ENCODE data around the gene TM4SF4. TPM values are rescaled to one million over a fixed set of nuclear protein-coding genes. Genes with fewer than 3 reads are reported as not detected.

TM4SF4 gene
- total and polyA plus RNA-seq, 11 donors = not detected

- peak in 3 of 4 donors; percentile 45 to 70 (median 60) for ATAC-seq
- WGBS, 4 donors = 73 to 87% (median 77%) methylated on average over 7 of the region's 7 CpGs
- TF ChIP-seq POLR2A (IDR thresholded peaks at IDR 0.05) = no peak
- TF ChIP-seq, protein P1, sequence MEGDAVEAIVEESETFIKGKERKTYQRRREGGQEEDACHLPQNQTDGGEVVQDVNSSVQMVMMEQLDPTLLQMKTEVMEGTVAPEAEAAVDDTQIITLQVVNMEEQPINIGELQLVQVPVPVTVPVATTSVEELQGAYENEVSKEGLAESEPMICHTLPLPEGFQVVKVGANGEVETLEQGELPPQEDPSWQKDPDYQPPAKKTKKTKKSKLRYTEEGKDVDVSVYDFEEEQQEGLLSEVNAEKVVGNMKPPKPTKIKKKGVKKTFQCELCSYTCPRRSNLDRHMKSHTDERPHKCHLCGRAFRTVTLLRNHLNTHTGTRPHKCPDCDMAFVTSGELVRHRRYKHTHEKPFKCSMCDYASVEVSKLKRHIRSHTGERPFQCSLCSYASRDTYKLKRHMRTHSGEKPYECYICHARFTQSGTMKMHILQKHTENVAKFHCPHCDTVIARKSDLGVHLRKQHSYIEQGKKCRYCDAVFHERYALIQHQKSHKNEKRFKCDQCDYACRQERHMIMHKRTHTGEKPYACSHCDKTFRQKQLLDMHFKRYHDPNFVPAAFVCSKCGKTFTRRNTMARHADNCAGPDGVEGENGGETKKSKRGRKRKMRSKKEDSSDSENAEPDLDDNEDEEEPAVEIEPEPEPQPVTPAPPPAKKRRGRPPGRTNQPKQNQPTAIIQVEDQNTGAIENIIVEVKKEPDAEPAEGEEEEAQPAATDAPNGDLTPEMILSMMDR (IDR thresholded peaks at IDR 0.05) = no peak
- Histone ChIP-seq H3K36me3 (no peaks in the 10 kb centered on the region), H3K27me3 (no peaks in the 10 kb centered on the region), H3K4me3 (no peak overlapping the region), H3K27ac (peak overlapping the region in 4 of 12 donors; percentile 22 to 38 (median 25)), H3K4me1 (peaks cover 0 to 26% (median 6%) of the 10 kb centered on the region in 12 donors), H3K9me3 (no peaks in the 10 kb centered on the region)
- DNase-seq = no peak
- intact Hi-C loops (cut with DNase I) = loop anchor here in 2 of 10 donors (10.0 kb wide), 2 partner anchors 199 to 519 kb away; no protein-coding TSS in a partner anchor
Observed at GRCh38 chr3:149473357-149474249, 894 bp upstream of the TM4SF4 start.

DNA sequence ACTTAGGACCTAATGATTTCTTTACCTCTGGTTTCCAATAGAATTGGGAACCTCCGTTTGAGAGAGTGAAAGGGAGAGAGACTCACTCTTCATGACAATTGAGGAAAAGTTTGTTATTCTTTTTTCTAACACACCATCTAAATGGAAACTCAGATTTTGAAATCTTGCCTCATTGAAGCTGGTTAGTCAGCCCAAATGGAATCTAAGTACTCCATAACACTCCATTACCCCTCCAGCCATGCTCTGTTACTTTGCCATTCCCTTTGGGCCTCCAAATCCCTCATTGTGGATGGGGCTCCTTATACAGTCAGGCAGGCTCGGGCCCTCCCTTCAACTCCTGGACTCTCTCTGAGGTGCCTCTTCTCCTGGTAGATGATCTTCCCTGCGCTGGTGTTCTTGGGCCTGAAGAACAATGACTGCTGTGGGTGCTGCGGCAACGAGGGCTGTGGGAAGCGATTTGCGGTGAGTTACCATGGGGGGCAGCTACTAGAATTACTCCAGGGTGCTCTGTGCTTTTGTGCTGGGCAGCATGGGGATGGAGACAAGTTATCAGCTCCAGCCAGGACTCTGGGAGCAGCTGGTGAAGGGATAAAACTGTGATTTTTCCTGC is 1.1 kb downstream of the TM4SF4 start:
- no peak for TF ChIP-seq POLR2A (IDR thresholded peaks at IDR 0.05)
- TF ChIP-seq, protein P1 (IDR thresholded peaks at IDR 0.05) = no peak
- no peaks in the 10 kb centered on the region for H3K36me3 ChIP-seq
- H3K4me3 ChIP-seq = no peak overlapping the region
- H3K27me3 ChIP-seq = no peaks in the 10 kb centered on the region
- H3K27ac ChIP-seq = no peak overlapping the region
- WGBS, 4 donors = 95 to 98% (median 96%) methylated on average over 7 of the region's 7 CpGs
- DNase-seq (no peak), ATAC-seq (no peak)
- H3K9me3 ChIP-seq = no peaks in the 10 kb centered on the region
- intact Hi-C loops (cut with DNase I) = loop anchor here in 7 of 10 donors (5.0 to 10.0 kb wide), 6 partner anchors 78 to 521 kb away; no protein-coding TSS in a partner anchor
- peaks cover 0 to 42% (median 15%) of the 10 kb centered on the region in 12 donors for H3K4me1 ChIP-seq

DNA sequence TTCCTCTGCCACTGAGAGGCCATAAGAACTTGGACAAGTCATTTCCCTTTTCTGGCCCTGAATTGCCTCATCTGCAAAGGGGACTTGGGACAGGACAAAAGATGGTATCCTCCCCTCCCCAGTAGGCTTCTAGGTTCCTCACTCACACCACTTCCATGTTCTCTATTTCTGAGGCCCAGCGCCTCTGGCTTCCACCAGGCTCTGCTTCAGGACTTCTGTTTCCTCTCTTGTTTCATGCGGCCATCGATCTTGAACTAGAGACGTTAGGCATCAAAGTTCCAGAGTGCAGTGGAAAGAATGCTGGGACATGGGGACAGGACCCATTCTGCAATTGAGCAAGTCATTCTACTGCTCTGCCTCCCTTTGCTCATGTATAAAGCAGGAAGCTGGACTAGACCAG is 1.7 kb downstream of the TM4SF4 start:
- intact Hi-C loops (cut with DNase I) = loop anchor here in 7 of 10 donors (5.0 to 10.0 kb wide), 6 partner anchors 79 to 521 kb away; no protein-coding TSS in a partner anchor
- WGBS, 4 donors = 93 to 99% (median 94%) methylated on average over 4 of the region's 4 CpGs
- Histone ChIP-seq H3K4me1 (peaks cover 0 to 43% (median 15%) of the 10 kb centered on the region in 12 donors), H3K36me3 (no peaks in the 10 kb centered on the region), H3K27ac (no peak overlapping the region), H3K4me3 (no peak overlapping the region), H3K9me3 (no peaks in the 10 kb centered on the region), H3K27me3 (no peaks in the 10 kb centered on the region)
- TF ChIP-seq, protein P1 (IDR thresholded peaks at IDR 0.05) = no peak
- TF ChIP-seq POLR2A (IDR thresholded peaks at IDR 0.05) = no peak
- no peak for DNase-seq
- ATAC-seq = no peak
